ENCODE data around the gene AP1S1.
"Not testable (repeated sequence)": the region's sequence is repeated elsewhere in the genome, so short reads cannot be mapped to it uniquely, and the experiment has no call there.

AP1S1 gene

DNA sequence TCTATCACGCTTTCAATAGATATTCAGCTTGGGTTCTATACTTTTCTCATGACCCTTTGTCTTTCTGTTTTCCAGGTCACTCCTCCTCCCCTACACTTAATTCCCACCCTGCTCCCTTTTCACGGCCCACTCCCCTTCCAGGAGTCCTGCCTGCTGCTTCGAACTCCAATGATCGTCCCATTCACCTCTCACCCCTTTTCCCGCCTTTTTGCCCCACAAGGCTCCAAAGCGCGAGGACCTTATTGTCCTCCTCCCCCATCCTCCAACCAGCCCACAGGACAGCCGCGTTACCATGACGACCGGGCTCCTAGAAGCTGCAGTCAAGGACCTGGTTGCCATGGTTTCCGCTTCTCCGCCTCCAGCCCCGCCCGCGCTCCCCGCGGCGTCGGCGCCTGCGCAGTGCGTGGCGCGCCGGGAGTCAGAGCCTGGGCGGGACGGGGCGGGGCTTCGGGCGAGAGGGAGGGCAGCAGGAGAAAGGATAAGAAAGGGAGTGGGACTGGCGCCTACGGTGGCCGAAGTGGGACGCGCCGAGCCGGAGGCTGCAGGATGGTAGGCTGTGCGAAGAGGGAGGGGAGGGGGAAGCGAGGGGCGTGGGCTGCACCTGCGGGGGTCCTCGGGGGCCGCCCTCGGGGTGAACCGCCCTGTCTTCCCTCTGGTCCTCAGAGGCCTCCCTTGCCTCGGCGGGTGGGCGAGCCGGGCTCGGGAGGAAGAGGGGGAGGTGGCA is at the start of gene AP1S1:
AP1S1 (plus strand) TSS at position 508 of the 724 bp plus-strand sequence; CDS start at position 547, 39 bp downstream.
- peak within 1 kb of the TSS; percentile 99 for H3K4me3 ChIP-seq (ENCODE audit: control insufficient read depth, low read depth, low read length)
- no peak for DNase-seq (ENCODE audit: low read depth)
- TF ChIP-seq CTCF (IDR thresholded peaks at IDR 0.05; ENCODE audit: control insufficient read depth, insufficient read depth, low read depth, low read length, missing control alignments): no peak

- no peak for TF ChIP-seq CTCF (IDR thresholded peaks at IDR 0.05; ENCODE audit: control insufficient read depth, insufficient read depth, low read depth, low read length, missing control alignments)
- H3K4me3 ChIP-seq (ENCODE audit: control insufficient read depth, low read depth, low read length): no peak overlapping the region
- DNase-seq (ENCODE audit: low read depth): no peak
Observed at GRCh38 chr7:101104799-101105198, 49.5 kb upstream of the AP1S1 start.

GRCh38 chr7:101105248-101105647 is 49.0 kb upstream of the AP1S1 start:
- not testable (repeated sequence) for H3K4me3 ChIP-seq (ENCODE audit: control insufficient read depth, low read depth, low read length); DNase-seq (ENCODE audit: low read depth)

- DNase-seq (ENCODE audit: low read depth): no peak
- H3K4me3 ChIP-seq (ENCODE audit: control insufficient read depth, low read depth, low read length): no peak overlapping the region
- TF ChIP-seq CTCF (IDR thresholded peaks at IDR 0.05; ENCODE audit: control insufficient read depth, insufficient read depth, low read depth, low read length, missing control alignments): no peak
Observed at GRCh38 chr7:101106386-101106785, 47.9 kb upstream of the AP1S1 start.

- TF ChIP-seq CTCF (IDR thresholded peaks at IDR 0.05; ENCODE audit: control insufficient read depth, insufficient read depth, low read depth, low read length, missing control alignments): no peak
- DNase-seq (ENCODE audit: low read depth): no peak
- no peak overlapping the region for H3K4me3 ChIP-seq (ENCODE audit: control insufficient read depth, low read depth, low read length)
Observed at GRCh38 chr7:101108330-101108857, 45.9 kb upstream of the AP1S1 start.

- no peak for TF ChIP-seq CTCF (IDR thresholded peaks at IDR 0.05; ENCODE audit: control insufficient read depth, insufficient read depth, low read depth, low read length, missing control alignments)
- no peak overlapping the region for H3K4me3 ChIP-seq (ENCODE audit: control insufficient read depth, low read depth, low read length)
- no peak for DNase-seq (ENCODE audit: low read depth)
Observed at GRCh38 chr7:101108961-101109360, 45.3 kb upstream of the AP1S1 start.

- no peak for TF ChIP-seq CTCF (IDR thresholded peaks at IDR 0.05; ENCODE audit: control insufficient read depth, insufficient read depth, low read depth, low read length, missing control alignments)
- no peak for DNase-seq (ENCODE audit: low read depth)
- no peak overlapping the region for H3K4me3 ChIP-seq (ENCODE audit: control insufficient read depth, low read depth, low read length)
Observed at GRCh38 chr7:101109368-101109767, 44.9 kb upstream of the AP1S1 start.
